Measurements from ENCODE around the gene TIMM8B. TPM values are rescaled to one million over a fixed set of nuclear protein-coding genes. Genes with fewer than 3 reads are reported as not detected.

TIMM8B gene
- total RNA-seq, 1 donor from 2014 or later, result 28.9 TPM

DNA sequence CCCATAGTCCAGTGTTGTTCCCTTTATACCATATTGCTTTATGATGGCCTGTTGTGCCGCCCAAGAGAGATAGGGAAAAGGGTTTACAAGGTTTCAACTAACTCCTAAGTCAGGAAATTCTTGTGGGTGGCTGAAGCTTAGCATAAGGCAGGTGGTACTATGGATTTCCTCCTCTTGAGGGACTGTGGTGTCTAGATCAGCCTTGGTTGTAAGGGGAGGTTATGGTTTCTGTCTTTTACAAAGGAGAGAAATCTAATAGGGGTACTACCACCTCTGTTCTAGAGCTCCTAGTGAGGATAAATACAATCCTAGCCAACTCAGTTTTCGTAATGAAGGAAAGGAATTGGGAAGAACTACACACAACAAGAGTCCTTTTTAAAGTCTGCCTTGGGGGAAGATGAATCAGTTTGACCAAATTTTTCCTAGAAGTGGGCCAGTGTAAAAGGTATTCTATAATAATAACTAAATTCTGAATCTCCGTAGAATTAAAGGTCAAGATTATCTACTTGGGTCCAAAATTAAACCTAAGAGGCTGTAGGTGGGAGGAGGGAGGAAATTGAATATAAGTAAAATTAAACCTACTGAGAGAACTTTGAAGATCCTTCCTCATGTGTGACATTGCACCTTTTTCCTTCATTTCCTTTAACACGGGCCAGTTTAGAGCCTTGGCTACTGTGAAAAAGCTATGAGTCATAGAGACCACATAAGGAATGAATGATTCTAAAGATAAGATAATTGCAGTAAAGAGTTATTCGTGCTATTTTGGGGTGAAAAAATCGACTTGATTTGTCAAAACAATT is 44.2 kb downstream of the TIMM8B start:
- intact Hi-C loops (cut with DNase I), result no loop called here
- H3K9me3 ChIP-seq, result no peaks in the 10 kb centered on the region
- no peak overlapping the region for H3K27ac ChIP-seq
- H3K4me3 ChIP-seq, result no peak overlapping the region
- TF ChIP-seq, protein P1, sequence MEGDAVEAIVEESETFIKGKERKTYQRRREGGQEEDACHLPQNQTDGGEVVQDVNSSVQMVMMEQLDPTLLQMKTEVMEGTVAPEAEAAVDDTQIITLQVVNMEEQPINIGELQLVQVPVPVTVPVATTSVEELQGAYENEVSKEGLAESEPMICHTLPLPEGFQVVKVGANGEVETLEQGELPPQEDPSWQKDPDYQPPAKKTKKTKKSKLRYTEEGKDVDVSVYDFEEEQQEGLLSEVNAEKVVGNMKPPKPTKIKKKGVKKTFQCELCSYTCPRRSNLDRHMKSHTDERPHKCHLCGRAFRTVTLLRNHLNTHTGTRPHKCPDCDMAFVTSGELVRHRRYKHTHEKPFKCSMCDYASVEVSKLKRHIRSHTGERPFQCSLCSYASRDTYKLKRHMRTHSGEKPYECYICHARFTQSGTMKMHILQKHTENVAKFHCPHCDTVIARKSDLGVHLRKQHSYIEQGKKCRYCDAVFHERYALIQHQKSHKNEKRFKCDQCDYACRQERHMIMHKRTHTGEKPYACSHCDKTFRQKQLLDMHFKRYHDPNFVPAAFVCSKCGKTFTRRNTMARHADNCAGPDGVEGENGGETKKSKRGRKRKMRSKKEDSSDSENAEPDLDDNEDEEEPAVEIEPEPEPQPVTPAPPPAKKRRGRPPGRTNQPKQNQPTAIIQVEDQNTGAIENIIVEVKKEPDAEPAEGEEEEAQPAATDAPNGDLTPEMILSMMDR (IDR thresholded peaks at IDR 0.05), result no peak
- no peaks in the 10 kb centered on the region for H3K27me3 ChIP-seq
- no peak for DNase-seq (ENCODE audit: low spot score in 2 of 2)
- peaks cover 53 to 60% of the 10 kb centered on the region in 2 donors for H3K36me3 ChIP-seq
- H3K4me1 ChIP-seq, result no peaks in the 10 kb centered on the region

DNA sequence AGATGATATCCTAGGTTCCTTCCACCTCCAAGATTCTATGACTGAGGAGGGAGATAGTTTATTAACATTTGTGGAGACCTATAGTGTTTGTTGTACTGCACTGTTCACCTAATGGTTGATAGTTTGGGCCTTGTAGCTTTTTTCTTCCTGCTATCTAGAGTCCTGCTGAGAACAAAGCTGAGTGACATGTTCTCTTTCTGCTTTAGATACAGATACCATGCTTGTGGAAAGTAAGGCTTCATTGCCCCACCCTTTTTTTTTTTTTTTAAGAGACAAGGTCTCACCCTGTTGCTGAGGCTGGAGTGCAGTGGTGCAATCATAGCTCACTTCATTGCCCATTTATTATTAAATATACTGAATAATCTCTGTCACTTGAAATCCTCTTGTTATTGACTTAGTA is 49.0 kb downstream of the TIMM8B start:
- H3K4me1 ChIP-seq, result no peaks in the 10 kb centered on the region
- H3K9me3 ChIP-seq, result no peaks in the 10 kb centered on the region
- DNase-seq (ENCODE audit: low spot score in 2 of 2), result no peak
- TF ChIP-seq, protein P1 (IDR thresholded peaks at IDR 0.05), result no peak
- intact Hi-C loops (cut with DNase I), result no loop called here
- no peak overlapping the region for H3K4me3 ChIP-seq
- H3K27me3 ChIP-seq, result no peaks in the 10 kb centered on the region
- peaks cover 40 to 49% of the 10 kb centered on the region in 2 donors for H3K36me3 ChIP-seq
- no peak overlapping the region for H3K27ac ChIP-seq

Other genes with a start within 250 kb of the TIMM8B start
- 16.8 TPM for gene ALG9, start 215.2 kb downstream of the TIMM8B start, total RNA-seq
- gene FDXACB1, start 207.6 kb downstream of the TIMM8B start, total RNA-seq, result 0.53 TPM
- not detected for gene CFAP68, start 207.2 kb downstream of the TIMM8B start, total RNA-seq
- 288 TPM for gene CRYAB, start 175.0 kb downstream of the TIMM8B start, total RNA-seq
- gene HSPB2, start 174.0 kb downstream of the TIMM8B start, total RNA-seq, result not detected
- gene C11orf52, start 167.8 kb downstream of the TIMM8B start, total RNA-seq, result not detected
- 48.9 TPM for gene DIXDC1, start 149.4 kb downstream of the TIMM8B start, total RNA-seq
- gene DLAT, start 61.3 kb downstream of the TIMM8B start, total RNA-seq, result 21.3 TPM
- not detected for gene PIH1D2, start 12.7 kb downstream of the TIMM8B start, total RNA-seq
- gene NKAPD1, start 12.5 kb downstream of the TIMM8B start, total RNA-seq, result 12.2 TPM
- 68.5 TPM for gene SDHD, start 117 bp upstream of the TIMM8B start, total RNA-seq
- 9.0 TPM for gene IL18, start 77.3 kb upstream of the TIMM8B start, total RNA-seq
- not detected for gene TEX12, start 80.6 kb upstream of the TIMM8B start, total RNA-seq
- not detected for gene BCO2, start 88.8 kb upstream of the TIMM8B start, total RNA-seq
- 13.5 TPM for gene PTS, start 139.7 kb upstream of the TIMM8B start, total RNA-seq
- gene PLET1, start 174.1 kb upstream of the TIMM8B start, total RNA-seq, result not detected